Thyroid gland (tissue), 4 donors: Measurements from ENCODE around the gene PIP4K2C. TPM values are rescaled to one million over a fixed set of nuclear protein-coding genes. Genes with fewer than 3 reads are reported as not detected.

Experiments used
- DNase-seq, 2 donors: peaks; one replicate each; pipeline ENCODE4 v3.0.0-alpha.2; 2019
- H3K27ac ChIP-seq, 3 donors: fragments of 200-600 bp; sonication (generic); 1 replicate in 2 of 3; 2 replicates in 1 of 3; pipeline ENCODE4 v1.5.1; 2016 to 2019; ENCODE audit warnings: mild to moderate bottlenecking in 1 of 3, moderate library complexity in 1 of 3
- H3K27me3 ChIP-seq: fragments of 200-600 bp; sonication (generic); one replicate; pipeline ENCODE4 v1.5.1; 2019
- H3K36me3 ChIP-seq, 2 donors: fragments of 200-600 bp; sonication (generic); one replicate each; pipeline ENCODE4 v1.5.1; 2016 to 2019
- H3K4me1 ChIP-seq, 2 donors: fragments of 200-600 bp; sonication (generic); one replicate each; pipeline ENCODE4 v1.5.1; 2017 to 2019
- H3K4me3 ChIP-seq, 3 donors: fragments of 200-600 bp; sonication (generic); replicated peaks in 1 of 3; 1 replicate in 2 of 3; 2 replicates in 1 of 3; pipeline ENCODE4 v1.5.1; 2016; ENCODE audit warnings: mild to moderate bottlenecking in 1 of 3
- H3K9me3 ChIP-seq: fragments of 200-600 bp; sonication (generic); one replicate; pipeline ENCODE4 v1.5.1; 2017
- CTCF ChIP-seq, 6 experiments: fragments of 200-600 bp in 3 of 6; fragments of 450-650 bp in 3 of 6; sonication (generic) in 3 of 6; IDR thresholded peaks; one replicate each; pipeline ENCODE4 v1.5.1; 2016 to 2019; ENCODE audit warnings: antibody characterized with exemption in 6 of 6, mild to moderate bottlenecking in 2 of 6, inconsistent platforms in 1 of 6, moderate library complexity in 1 of 6
- POLR2A ChIP-seq, 2 donors: fragments of 450-650 bp; IDR thresholded peaks; one replicate each; pipeline ENCODE4 v1.6.1; 2017; ENCODE audit warnings: antibody characterized with exemption in 2 of 2, mild to moderate bottlenecking in 2 of 2, moderate library complexity in 1 of 2
- WGBS, 2 donors: methylation state at CpG; one replicate each; pipeline ENCODE4 v1.1.5; 2017; 5-methylcytosine and 5-hydroxymethylcytosine counted together
- intact Hi-C: fragments of 100-400 bp; cut with DNase I; formaldehyde crosslinking; loops from one replicate; pipeline ENCODE4 v1.15.1; 2023
- total RNA-seq, 4 donors: library from RNA; depleted of rRNA; stranded (reverse); fragments of >200 nt; gene quantifications; one replicate each; pipeline ENCODE4 v1.2.3, GENCODE V29; 2016

PIP4K2C gene
- total RNA-seq, 4 donors from 2014 or later = 29.6 to 82.6 (median 59.2) TPM

- WGBS, 2 donors = 80 to 81% methylated on average over 4 of the region's 4 CpGs
- no peak overlapping the region for H3K4me3 ChIP-seq
These were observed 14.9 kb downstream of the PIP4K2C start for GRCh38 chr12:57605811-57606311.

GRCh38 chr12:57606399-57606798 lies 15.4 kb downstream of the PIP4K2C start:
- WGBS, 2 donors = 32 to 64% methylated on average over 2 of the region's 2 CpGs
- H3K27ac ChIP-seq = no peak overlapping the region
- H3K9me3 ChIP-seq = no peaks in the 10 kb centered on the region
- no peaks in the 10 kb centered on the region for H3K27me3 ChIP-seq
- intact Hi-C loops = no loop called here
- TF ChIP-seq POLR2A (IDR thresholded peaks at IDR 0.05) (no peak), CTCF (IDR thresholded peaks at IDR 0.05) (no peak)
- H3K4me1 ChIP-seq = peaks cover 25 to 27% of the 10 kb centered on the region in 2 donors
- no peak overlapping the region for H3K4me3 ChIP-seq
- H3K36me3 ChIP-seq = peaks cover 5 to 12% of the 10 kb centered on the region in 2 donors
- DNase-seq = no peak

More at GRCh38 chr12:57605811-57606311, 14.9 kb downstream of the PIP4K2C start:
- intact Hi-C loops = no loop called here
- Histone ChIP-seq H3K27me3 (no peaks in the 10 kb centered on the region), H3K9me3 (no peaks in the 10 kb centered on the region), H3K4me1 (peaks cover 22 to 23% of the 10 kb centered on the region in 2 donors), H3K27ac (no peak overlapping the region), H3K36me3 (peaks cover 8 to 17% of the 10 kb centered on the region in 2 donors)
- no peak for DNase-seq
- no peak for TF ChIP-seq CTCF (IDR thresholded peaks at IDR 0.05)
- no peak for TF ChIP-seq POLR2A (IDR thresholded peaks at IDR 0.05)

GRCh38 chr12:57606821-57607220 lies 15.8 kb downstream of the PIP4K2C start:
- intact Hi-C loops = no loop called here
- no peak for DNase-seq
- 91 to 93% methylated on average over 11 of the region's 11 CpGs for WGBS, 2 donors
- H3K4me1 ChIP-seq = peaks cover 30 to 31% of the 10 kb centered on the region in 2 donors
- no peak overlapping the region for H3K4me3 ChIP-seq
- no peaks in the 10 kb centered on the region for H3K27me3 ChIP-seq
- peaks cover 5 to 9% of the 10 kb centered on the region in 2 donors for H3K36me3 ChIP-seq
- H3K27ac ChIP-seq = no peak overlapping the region
- TF ChIP-seq CTCF (IDR thresholded peaks at IDR 0.05) = no peak
- no peak for TF ChIP-seq POLR2A (IDR thresholded peaks at IDR 0.05)
- no peaks in the 10 kb centered on the region for H3K9me3 ChIP-seq

- Histone ChIP-seq H3K4me3 (no peak overlapping the region), H3K27ac (no peak overlapping the region), H3K9me3 (no peaks in the 10 kb centered on the region), H3K27me3 (no peaks in the 10 kb centered on the region), H3K36me3 (peaks cover 5% of the 10 kb centered on the region in 2 donors), H3K4me1 (peaks cover 30 to 34% of the 10 kb centered on the region in 2 donors)
- intact Hi-C loops = no loop called here
- 92 to 93% methylated on average over 12 of the region's 12 CpGs for WGBS, 2 donors
- TF ChIP-seq CTCF (IDR thresholded peaks at IDR 0.05) = no peak
- TF ChIP-seq POLR2A (IDR thresholded peaks at IDR 0.05) = no peak
- DNase-seq = no peak
These were observed 17.1 kb downstream of the PIP4K2C start for GRCh38 chr12:57607958-57608663.

GRCh38 chr12:57609101-57609780 lies 18.2 kb downstream of the PIP4K2C start:
- 72 to 77% methylated on average over 19 of the region's 19 CpGs for WGBS, 2 donors
- Histone ChIP-seq H3K27ac (no peak overlapping the region), H3K36me3 (peaks cover 5% of the 10 kb centered on the region in 2 donors), H3K9me3 (no peaks in the 10 kb centered on the region), H3K27me3 (no peaks in the 10 kb centered on the region), H3K4me3 (no peak overlapping the region), H3K4me1 (peaks cover 23% of the 10 kb centered on the region in 2 donors)
- TF ChIP-seq CTCF (IDR thresholded peaks at IDR 0.05) (no peak), POLR2A (IDR thresholded peaks at IDR 0.05) (no peak)
- intact Hi-C loops = no loop called here
- no peak for DNase-seq
